ENCODE measurements around the gene GPR3. TPM values are rescaled to one million over a fixed set of nuclear protein-coding genes. Genes with fewer than 3 reads are reported as not detected.
A peak's percentile ranks its signal among the peaks of the same experiment; 100 is the strongest.

Gene GPR3
- total and polyA plus RNA-seq, 2 of the 13 experiments (the other 11 are each of a cell fraction or from before 2014, with no cell fraction given), result 1.00 to 2.6 TPM

DNA sequence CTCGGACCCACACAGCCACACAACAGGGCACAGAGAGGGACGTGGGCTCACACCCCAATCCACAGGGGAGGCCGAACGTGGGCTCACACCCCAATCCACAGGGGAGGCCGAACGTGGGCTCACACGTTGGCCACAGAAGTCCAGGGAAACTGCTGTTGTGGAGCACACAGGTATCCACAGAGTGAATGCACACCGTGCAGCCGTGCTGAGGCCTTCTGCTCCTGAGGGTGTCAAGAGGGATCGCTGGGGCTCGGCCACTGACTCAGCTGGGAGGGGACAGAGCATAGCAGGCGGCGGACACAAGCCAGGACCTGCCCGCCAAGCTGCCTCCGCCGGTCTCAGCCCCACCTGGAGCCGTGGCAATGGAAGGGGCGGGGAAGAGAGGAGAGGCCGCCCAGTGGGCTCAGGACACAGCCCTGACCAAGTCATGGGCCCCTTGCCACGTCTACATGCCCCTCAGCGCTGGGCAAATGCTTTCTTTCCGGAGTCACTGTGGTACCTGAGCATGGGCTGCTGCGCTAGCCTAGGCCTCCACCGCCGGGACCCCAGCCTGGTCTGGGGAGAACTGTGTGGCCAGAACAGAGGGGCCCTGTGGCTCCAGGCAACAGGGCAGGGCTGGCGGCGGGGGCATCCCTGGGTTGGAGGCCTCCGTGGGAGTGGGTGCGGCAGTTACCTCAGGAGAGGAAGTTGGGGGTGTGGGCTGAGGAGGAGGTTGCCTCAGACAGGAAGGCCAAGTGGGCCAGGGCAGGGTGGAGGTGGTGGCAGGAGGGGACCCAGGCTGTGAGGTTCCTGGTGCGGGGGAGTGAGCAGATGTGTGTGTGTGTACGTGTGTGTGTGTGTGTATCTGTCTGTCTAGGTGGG lies 49.4 kb upstream of the GPR3 start (continued):
- TF ChIP-seq ZNF773 (CRISPR knock-in tag; IDR thresholded peaks at IDR 0.05; ENCODE audit: borderline replicate concordance), result no peak
- TF ChIP-seq TERF1 (CRISPR knock-in tag; IDR thresholded peaks at IDR 0.05), result no peak
- 0 out of 2 replicates have a peak, but pooled peaks have one; percentile 55 for TF ChIP-seq TP53 (CRISPR knock-in tag; conservative IDR thresholded peaks at IDR 0.05)
- TF ChIP-seq, protein P1, sequence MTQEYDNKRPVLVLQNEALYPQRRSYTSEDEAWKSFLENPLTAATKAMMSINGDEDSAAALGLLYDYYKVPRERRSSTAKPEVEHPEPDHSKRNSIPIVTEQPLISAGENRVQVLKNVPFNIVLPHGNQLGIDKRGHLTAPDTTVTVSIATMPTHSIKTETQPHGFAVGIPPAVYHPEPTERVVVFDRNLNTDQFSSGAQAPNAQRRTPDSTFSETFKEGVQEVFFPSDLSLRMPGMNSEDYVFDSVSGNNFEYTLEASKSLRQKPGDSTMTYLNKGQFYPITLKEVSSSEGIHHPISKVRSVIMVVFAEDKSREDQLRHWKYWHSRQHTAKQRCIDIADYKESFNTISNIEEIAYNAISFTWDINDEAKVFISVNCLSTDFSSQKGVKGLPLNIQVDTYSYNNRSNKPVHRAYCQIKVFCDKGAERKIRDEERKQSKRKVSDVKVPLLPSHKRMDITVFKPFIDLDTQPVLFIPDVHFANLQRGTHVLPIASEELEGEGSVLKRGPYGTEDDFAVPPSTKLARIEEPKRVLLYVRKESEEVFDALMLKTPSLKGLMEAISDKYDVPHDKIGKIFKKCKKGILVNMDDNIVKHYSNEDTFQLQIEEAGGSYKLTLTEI (CRISPR knock-in tag; conservative IDR thresholded peaks at IDR 0.05), result no peak
- no peak for TF ChIP-seq CERS6 (CRISPR knock-in tag; IDR thresholded peaks at IDR 0.05)
- TF ChIP-seq TFAP4 (IDR thresholded peaks at IDR 0.05; ENCODE audit: borderline replicate concordance, low read depth), result peak; percentile 67; the same call in 1 of the 2 replicates
- TF ChIP-seq THAP11 (CRISPR knock-in tag; IDR thresholded peaks at IDR 0.05), result 0 out of 2 replicates have a peak, but pooled peaks have one; percentile 26
- no peak for TF ChIP-seq ZNF142 (CRISPR knock-in tag; IDR thresholded peaks at IDR 0.05)
- 0 out of 2 replicates have a peak, but pooled peaks have one; percentile 28 for TF ChIP-seq TFE3 (CRISPR knock-in tag; IDR thresholded peaks at IDR 0.05)
- peak; percentile 25; the same call in 1 of the 2 replicates for TF ChIP-seq ZNF138 (CRISPR knock-in tag; IDR thresholded peaks at IDR 0.05; ENCODE audit: low read depth)
- peak; percentile 40 for TF ChIP-seq ZNF768 (CRISPR knock-in tag; IDR thresholded peaks at IDR 0.05)
- TF ChIP-seq, protein P2, sequence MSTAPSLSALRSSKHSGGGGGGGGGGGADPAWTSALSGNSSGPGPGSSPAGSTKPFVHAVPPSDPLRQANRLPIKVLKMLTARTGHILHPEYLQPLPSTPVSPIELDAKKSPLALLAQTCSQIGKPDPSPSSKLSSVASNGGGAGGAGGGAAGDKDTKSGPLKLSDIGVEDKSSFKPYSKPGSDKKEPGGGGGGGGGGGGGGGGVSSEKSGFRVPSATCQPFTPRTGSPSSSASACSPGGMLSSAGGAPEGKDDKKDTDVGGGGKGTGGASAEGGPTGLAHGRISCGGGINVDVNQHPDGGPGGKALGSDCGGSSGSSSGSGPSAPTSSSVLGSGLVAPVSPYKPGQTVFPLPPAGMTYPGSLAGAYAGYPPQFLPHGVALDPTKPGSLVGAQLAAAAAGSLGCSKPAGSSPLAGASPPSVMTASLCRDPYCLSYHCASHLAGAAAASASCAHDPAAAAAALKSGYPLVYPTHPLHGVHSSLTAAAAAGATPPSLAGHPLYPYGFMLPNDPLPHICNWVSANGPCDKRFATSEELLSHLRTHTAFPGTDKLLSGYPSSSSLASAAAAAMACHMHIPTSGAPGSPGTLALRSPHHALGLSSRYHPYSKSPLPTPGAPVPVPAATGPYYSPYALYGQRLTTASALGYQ (CRISPR knock-in tag; IDR thresholded peaks at IDR 0.05), result no peak
- TF ChIP-seq HOXD1 (CRISPR knock-in tag; IDR thresholded peaks at IDR 0.05), result 0 out of 2 replicates have a peak, but pooled peaks have one; percentile 24
